NCI-H2196 (cell line): ENCODE measurements around the gene KANSL1.

Source experiments
- DNase-seq: peaks from one replicate; lab custom pipeline; 2025; ENCODE audit not compliant: unreplicated experiment; lab: John Stamatoyannopoulos, UW

The KANSL1 gene

DNA sequence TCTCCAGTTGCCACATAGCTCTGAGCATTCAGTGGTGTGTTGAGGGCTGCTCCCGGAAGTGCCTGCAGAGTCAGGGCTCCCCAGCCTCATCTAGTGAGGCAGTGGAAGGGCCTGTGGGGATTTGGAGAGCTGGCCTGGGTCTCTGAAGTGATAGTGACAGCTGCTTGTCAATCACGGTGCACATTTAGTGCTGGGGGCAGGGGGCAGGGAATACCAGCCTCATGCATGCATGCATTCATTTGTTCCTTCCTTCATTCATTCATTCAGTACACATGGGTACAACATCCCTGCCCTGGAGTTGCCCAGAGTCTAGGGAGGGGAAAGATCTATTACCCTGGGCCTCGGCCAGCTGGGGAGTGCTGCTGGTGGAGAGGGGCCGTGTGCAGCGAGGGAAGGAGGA is 205.5 kb downstream of the KANSL1 start:
- DNase-seq: no peak

DNA sequence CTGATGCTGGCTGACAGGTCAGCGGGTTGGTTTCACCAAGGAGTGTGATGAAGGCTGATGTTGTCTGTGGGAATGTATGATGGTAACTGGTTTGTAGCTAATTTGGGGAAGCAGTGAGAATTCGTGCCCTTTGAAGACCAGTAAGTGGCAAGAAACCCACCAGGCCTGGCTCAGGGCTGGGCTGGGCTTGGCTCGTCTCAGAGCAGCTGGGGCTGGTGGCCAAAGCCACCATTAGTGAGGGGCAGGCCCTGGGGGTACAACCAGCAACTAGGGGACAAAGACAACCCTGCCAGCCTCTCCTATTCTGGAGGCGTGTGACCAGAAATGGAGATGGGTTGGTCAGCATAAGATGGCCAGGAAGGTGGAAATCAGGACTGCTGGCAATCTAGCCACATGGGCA is 207.2 kb downstream of the KANSL1 start:
- DNase-seq: no peak

DNA sequence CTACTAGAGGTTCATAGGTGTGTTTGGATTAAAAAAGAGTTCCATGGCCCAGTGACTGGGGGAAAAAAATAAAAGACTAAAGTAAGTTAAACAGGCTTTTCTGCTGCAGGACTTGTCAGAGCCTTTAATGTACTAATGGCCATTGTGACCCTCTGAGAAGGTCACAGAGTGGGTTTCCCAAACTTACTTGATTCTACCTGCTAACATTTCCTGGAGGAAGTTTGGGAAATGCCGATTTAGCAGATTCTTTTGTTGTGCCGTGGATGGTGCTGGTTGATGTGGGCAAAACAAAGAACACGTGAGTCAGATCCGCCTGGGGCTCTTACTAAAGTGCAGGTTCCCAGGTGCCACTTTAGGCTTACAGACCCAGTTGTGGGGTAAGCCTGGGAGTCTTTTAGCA is 207.8 kb downstream of the KANSL1 start:
- no peak for DNase-seq

DNA sequence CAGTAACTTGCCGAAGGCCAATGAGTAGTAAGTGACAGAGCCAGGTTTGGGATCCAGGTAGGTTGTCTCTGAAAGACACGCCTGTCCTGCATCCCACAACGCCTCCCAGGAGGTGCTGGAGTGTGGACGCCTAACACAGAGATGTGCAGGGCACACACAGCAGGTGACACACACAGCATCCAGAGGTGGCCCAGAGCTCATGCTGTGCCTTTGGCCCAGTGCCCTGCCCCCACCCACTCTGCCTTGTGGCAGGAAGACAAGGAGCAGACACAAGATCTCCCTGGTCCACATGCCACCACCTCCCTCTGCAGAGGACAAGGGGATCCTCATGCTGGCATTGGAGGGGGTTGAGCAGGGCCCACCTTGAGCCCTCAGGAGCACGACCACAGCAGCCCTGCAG is 208.9 kb downstream of the KANSL1 start:
- DNase-seq: no peak

DNA sequence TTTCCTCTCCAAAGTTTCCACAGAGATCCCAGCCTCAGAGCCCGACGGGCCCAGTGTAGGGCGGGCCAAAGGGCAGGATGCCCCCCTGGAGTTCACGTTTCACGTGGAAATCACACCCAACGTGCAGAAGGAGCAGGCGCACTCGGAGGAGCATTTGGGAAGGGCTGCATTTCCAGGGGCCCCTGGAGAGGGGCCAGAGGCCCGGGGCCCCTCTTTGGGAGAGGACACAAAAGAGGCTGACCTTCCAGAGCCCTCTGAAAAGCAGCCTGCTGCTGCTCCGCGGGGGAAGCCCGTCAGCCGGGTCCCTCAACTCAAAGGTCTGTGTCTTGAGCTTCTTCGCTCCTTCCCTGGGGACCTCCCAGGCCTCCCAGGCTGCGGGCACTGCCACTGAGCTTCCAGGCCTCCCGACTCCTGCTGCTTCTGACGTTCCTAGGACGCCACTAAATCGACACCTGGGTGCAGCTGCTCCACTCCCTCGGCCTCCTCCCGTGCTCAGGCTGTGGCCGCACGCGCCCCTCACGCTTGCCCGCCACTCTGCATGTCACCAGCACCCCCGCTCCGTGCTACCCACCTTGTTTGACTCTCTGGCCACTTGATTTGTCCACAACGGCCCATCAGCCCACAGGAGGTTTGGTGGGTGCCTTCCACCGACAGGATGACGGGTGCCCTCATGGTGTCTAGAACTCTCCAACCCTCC is 209.5 kb downstream of the KANSL1 start:
- DNase-seq: no peak

DNA sequence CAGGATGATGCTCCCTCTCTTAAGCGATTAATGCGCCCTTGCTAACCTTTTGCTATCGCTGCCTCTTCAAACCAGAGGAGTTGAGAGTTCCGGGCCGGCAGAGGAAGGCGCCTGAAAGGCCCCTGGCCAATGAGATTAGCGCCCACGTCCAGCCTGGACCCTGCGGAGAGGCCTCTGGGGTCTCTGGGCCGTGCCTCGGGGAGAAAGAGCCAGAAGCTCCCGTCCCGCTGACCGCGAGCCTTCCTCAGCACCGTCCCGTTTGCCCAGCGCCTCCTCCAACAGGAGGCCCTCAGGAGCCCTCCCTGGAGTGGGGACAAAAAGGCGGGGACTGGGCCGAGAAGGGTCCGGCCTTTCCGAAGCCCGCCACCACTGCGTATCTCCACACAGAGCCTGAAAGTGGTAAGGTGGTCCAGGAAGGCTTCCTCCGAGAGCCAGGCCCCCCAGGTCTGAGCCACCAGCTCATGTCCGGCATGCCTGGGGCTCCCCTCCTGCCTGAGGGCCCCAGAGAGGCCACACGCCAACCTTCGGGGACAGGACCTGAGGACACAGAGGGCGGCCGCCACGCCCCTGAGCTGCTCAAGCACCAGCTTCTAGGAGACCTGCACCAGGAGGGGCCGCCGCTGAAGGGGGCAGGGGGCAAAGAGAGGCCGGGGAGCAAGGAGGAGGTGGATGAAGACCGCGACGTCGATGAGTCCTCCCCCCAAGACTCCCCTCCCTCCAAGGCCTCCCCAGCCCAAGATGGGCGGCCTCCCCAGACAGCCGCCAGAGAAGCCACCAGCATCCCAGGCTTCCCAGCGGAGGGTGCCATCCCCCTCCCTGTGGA is 210.2 kb downstream of the KANSL1 start:
- no peak for DNase-seq

DNA sequence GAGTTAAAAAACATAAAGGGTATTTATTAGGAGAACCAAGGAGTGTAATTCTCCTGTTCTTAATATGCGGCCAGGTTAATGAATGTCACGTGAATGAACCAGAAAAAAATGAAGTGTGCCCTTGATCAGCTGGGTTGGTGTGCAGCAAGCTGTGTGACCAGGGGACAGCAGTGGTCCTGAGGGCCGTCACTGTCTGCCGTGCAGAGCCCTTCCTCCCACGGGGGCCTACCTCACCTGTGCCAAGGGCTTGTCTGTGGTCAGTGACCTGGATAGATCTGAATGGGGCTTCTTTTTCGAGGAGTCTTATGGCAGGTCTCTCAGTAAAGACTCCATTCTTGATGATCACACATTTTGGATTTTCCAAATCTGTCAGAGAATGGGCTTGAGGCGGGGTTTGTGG is 211.9 kb downstream of the KANSL1 start:
- DNase-seq: no peak

DNA sequence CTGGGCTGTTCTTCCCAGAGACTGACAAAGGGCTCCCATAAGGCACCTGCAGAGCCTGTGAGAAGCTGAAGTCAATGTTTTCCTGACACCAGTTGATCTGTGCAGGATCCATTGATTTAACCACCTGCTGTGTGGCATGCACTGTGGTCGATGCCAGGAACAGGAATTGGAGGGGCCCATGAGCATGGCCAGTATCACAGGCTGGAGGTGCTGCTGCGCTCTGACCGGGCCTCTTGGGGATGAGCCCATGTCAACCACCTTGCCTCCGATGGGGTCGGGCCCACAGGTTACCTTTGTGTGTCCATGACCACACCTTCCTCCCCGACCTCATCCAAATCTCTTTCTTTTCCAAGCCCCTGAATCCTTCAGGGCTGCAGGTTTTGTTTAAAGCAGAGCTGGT is 212.4 kb downstream of the KANSL1 start:
- DNase-seq: no peak
